ENCODE measurements around the gene SAP30. TPM values are rescaled to one million over a fixed set of nuclear protein-coding genes. Genes with fewer than 3 reads are reported as not detected.

SAP30 gene
- total and polyA plus RNA-seq, 8 donors = 2.3 to 7.5 (median 4.0) TPM

GRCh38 chr4:173365359-173365996 lies 5.3 kb upstream of the SAP30 start:
- Histone ChIP-seq H3K27me3 (no peaks in the 10 kb centered on the region), H3K4me3 (no peak overlapping the region), H3K27ac (no peak overlapping the region), H3K4me1 (no peaks in the 10 kb centered on the region), H3K9me3 (no peaks in the 10 kb centered on the region), H3K36me3 (no peaks in the 10 kb centered on the region)
- DNase-seq (no peak), FAIRE-seq (peak; percentile 9), ATAC-seq (no peak)
- intact Hi-C loops (cut with DNase I) = no loop called here
- no peak for TF ChIP-seq CTCF (IDR thresholded peaks at IDR 0.05)
- WGBS, 2 donors = 28 to 39% methylated on average over 2 of the region's 2 CpGs

GRCh38 chr4:173367285-173367684 lies 3.5 kb upstream of the SAP30 start:
- Histone ChIP-seq H3K4me1 (no peaks in the 10 kb centered on the region), H3K27ac (no peak overlapping the region), H3K27me3 (no peaks in the 10 kb centered on the region), H3K36me3 (no peaks in the 10 kb centered on the region), H3K4me3 (no peak overlapping the region), H3K9me3 (no peaks in the 10 kb centered on the region)
- FAIRE-seq (no peak), ATAC-seq (no peak), DNase-seq (no peak)
- no peak for TF ChIP-seq CTCF (IDR thresholded peaks at IDR 0.05)
- intact Hi-C loops (cut with DNase I) = no loop called here

- no peak for TF ChIP-seq CTCF (IDR thresholded peaks at IDR 0.05)
- H3K36me3 ChIP-seq = no peaks in the 10 kb centered on the region
- H3K27me3 ChIP-seq = no peaks in the 10 kb centered on the region
- H3K4me3 ChIP-seq = no peak overlapping the region
- no peak for ATAC-seq
- WGBS, 2 donors = 43 to 72% methylated on average over 4 of the region's 4 CpGs
- intact Hi-C loops (cut with DNase I) = no loop called here
- no peak overlapping the region for H3K27ac ChIP-seq
- no peak for FAIRE-seq
- DNase-seq = no peak
- H3K9me3 ChIP-seq = no peaks in the 10 kb centered on the region
- H3K4me1 ChIP-seq = peaks cover 0 to 7% (median 0%) of the 10 kb centered on the region in 3 donors
These were observed 2.8 kb upstream of the SAP30 start for GRCh38 chr4:173367946-173368345.

GRCh38 chr4:173370130-173370476 lies 651 bp upstream of the SAP30 start:
- Histone ChIP-seq H3K27me3 (no peaks in the 10 kb centered on the region), H3K9me3 (no peaks in the 10 kb centered on the region), H3K27ac (peak overlapping the region; percentile 51 to 98 (median 84)), H3K36me3 (no peaks in the 10 kb centered on the region), H3K4me1 (peaks cover 0 to 17% (median 0%) of the 10 kb centered on the region in 3 donors), H3K4me3 (peak overlapping the region; percentile 47 to 82 (median 66))
- ATAC-seq (peak in 1 of 4 donors; percentile 6), FAIRE-seq (no peak), DNase-seq (peak in 4 of 6 donors; percentile 43 to 65 (median 54))
- intact Hi-C loops (cut with DNase I) = no loop called here
- no peak for TF ChIP-seq CTCF (IDR thresholded peaks at IDR 0.05)
- 0% methylated on average over 14 of the region's 14 CpGs for WGBS, 2 donors

Data from pancreas (tissue), 10 donors.